ENCODE measurements around the gene PAQR7.
A peak's percentile ranks its signal among the peaks of the same experiment; 100 is the strongest.

The PAQR7 gene

DNA sequence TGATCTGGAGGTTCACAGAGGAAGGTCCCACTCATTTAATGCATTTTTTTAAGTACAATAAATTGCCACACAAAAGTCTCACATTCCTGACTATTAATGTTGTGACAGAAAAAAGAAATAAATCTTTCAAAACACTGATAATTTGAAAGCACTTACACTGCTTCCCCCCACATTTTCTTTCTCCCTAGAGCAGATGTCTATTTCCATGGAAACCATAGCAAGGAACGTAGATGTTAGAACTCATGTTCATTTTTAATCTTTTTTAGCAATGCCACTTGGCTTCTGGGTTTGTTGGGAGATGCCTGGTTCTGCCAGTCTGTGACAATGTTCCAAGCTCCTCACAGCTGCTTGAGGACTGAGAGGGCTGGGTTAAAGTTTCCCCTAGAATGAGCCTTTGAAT is 32.7 kb upstream of the PAQR7 start:
- no peak for TF ChIP-seq CTCF (IDR thresholded peaks at IDR 0.05; ENCODE audit: low read length, missing control alignments)
- no peak overlapping the region for H3K4me3 ChIP-seq (replicated peaks; ENCODE audit: low read depth, low read length)
- DNase-seq (ENCODE audit: low read depth), result no peak

DNA sequence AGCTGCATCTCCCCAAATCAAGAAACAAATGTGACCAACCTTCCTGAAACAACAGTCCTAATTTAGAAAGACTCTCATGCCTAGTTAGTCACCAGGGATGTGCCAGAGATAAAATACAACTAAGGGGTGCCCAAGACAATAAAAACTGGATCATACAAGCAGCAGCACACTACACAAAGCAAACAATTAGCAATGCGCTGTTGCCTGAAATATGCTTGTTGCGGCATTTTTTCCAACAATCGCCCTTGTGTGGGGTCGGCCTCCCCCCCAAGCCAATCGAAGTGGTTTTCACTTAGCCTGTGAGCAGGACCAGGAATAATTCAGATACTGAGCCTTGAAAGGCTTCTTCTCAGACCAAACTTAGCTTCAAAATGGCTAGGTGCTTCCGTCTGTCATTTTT is 32.1 kb upstream of the PAQR7 start:
- no peak for TF ChIP-seq CTCF (IDR thresholded peaks at IDR 0.05; ENCODE audit: low read length, missing control alignments)
- DNase-seq (ENCODE audit: low read depth), result no peak
- H3K4me3 ChIP-seq (replicated peaks; ENCODE audit: low read depth, low read length), result no peak overlapping the region

DNA sequence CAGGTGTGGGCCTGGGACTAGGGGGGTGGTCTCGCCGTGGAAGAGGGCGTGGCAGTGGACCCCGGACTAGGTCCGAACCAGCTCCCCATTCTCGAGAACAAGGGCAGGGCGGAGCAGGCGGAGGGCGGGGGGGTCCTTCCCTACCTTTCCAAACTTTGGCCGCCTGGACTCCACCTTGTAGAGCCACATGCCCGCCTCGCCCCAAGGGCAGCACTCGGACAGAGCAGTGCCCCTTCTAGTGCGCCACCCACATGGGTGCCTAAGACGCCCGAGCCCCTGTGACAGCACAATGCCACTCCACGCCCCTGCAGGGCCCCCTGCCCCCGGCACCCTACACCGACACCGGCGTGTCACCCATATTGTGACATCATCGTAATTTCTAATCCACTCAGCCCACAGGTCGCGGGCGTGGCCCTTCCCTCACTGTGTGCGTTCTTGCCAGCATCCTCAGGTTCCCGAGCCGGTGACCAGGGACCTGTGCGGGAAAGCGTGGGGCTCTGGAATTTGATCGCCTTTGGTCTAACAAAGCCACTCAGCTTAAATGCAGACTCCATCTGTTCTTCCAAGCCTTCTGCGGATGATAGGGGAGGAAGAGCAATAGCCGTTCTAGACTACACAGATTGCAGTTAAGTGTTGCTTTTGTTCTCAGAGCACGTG is 31.3 kb upstream of the PAQR7 start:
- no peak for TF ChIP-seq CTCF (IDR thresholded peaks at IDR 0.05; ENCODE audit: low read length, missing control alignments)
- no peak for DNase-seq (ENCODE audit: low read depth)
- H3K4me3 ChIP-seq (replicated peaks; ENCODE audit: low read depth, low read length), result peak overlapping the region; percentile 73

DNA sequence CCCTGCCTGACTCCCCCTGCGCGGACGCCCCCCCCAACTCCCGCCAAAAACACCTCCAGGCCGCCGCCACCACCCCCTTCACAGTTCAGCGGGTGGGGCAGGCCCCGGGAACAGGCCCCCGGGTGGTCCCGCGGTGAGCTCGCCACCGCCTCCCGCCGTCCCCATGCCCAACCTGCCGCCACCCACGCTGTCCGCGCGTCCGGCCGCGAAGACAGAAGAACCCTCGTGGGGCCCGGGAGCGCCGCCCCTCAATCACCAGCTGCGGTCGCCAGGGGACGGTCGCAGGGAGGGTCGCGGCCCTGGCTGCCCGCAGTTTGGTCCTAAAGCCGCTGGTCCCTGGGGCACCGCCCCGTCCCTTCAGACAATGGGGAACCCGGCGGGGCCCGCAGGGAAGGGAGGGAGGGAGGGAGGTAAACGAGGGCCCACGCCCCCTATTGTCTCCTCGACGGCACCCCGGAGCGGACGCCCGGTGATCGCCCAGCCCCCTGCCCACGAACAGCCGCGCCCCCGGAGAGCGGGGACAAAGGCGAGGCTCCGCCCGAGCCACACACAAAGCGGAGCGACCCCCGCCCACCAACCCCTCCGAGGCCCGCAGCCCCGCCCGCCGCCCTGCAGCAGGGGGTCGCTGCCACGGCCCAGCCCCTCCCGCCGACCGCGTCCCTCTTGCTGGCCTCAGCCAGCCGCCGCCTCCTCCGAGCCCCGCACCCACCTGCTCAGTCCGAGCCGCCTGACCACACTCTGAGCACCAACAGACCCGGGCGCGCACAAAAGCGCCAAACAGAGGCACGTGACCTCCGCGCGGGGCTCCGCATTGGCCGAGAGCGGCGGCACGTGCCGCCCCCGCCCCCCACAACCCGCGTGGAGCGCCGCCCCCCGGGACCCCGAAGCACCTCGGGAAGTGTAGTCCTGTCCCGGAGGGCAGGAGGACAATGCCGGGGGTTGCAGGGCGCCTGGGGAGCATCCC is 30.5 kb upstream of the PAQR7 start, which contains the start of gene STMN1:
Gene STMN1 (minus strand): TSS at position 740 of the 964 bp plus-strand sequence. CDS start 1,743 bp downstream, outside the sequence.
- peak; percentile 90 for DNase-seq (ENCODE audit: low read depth)
- peak within 1 kb of the TSS; percentile 73 for H3K4me3 ChIP-seq (replicated peaks; ENCODE audit: low read depth, low read length)
- TF ChIP-seq CTCF (IDR thresholded peaks at IDR 0.05; ENCODE audit: low read length, missing control alignments), result no peak

DNA sequence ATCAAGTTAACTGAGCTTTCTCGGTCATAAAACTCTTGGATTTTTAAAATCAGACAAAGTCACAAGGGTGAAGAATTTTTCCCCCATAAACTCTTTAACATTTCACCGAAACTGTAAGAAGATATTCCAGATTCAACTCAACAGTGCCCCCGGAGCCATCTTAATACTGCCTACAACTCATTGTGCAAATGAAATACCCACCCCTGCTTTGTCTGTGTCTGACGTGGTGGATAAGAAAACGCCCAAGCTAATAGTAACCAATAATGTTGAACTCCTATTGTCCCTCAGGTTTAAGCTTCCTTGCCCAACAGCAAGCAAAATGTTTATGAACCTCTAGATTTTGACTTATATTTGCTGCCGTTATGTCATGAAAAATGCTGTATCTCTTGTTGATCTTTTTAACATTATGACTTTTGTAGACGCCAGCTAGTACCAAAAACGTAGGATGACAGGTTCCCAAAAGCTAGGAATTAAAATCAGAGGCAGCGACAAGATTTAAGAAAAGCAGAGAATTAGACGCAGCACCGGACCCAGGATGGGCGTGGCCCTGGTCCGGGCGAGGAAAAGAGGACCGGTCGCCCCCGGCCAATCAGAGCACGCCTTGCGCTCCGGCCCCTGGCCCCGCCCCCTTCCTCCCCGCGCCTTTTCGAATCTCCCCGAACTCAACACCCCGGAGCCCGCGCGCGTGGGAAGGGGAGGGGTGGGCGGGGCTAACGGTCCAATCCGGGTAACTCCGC is 29.6 kb upstream of the PAQR7 start:
- DNase-seq (ENCODE audit: low read depth), result peak; percentile 89
- H3K4me3 ChIP-seq (replicated peaks; ENCODE audit: low read depth, low read length), result peak overlapping the region; percentile 73
- peak; percentile 24 for TF ChIP-seq CTCF (IDR thresholded peaks at IDR 0.05; ENCODE audit: low read length, missing control alignments)

DNA sequence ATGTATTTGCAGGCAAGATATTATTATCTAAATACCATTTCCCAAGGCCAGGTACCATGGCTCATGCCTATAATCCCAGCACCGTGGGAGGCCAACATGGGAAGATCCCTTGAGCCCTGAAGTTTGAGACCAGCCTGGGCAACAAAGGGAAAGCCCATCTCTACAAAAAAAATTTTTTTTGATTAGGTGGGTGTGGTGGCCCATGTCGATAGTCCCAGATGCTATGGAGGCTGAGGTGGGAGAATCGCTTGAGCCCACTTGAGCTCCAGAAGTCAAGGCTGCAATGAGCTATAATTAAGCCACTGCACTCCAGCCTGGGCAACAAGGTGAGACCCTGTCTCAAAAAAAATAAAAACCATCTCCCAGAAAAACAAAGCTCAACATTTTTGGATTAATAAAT is 28.5 kb upstream of the PAQR7 start:
- no peak for DNase-seq (ENCODE audit: low read depth)
- no peak for TF ChIP-seq CTCF (IDR thresholded peaks at IDR 0.05; ENCODE audit: low read length, missing control alignments)
- H3K4me3 ChIP-seq (replicated peaks; ENCODE audit: low read depth, low read length), result peak overlapping the region; percentile 73
